GM12878 (cell line): Measurements from ENCODE around the gene HIF3A.

ENCODE experiments used
- ATF3 ChIP-seq: IDR thresholded peaks from 2 replicates; pipeline ENCODE4 v1.6.1; 2011; ENCODE audit warnings: low read depth, mild to moderate bottlenecking, low read length, moderate library complexity, borderline replicate concordance; ENCODE audit errors: extremely low read depth
- CHD4 ChIP-seq: fragments of 200-600 bp; sonication (generic); IDR thresholded peaks from 2 replicates; pipeline ENCODE4 v1.6.1; 2016; ENCODE audit warnings: mild to moderate bottlenecking
- EGR1 ChIP-seq, 2 experiments: IDR thresholded peaks; 1 replicate in 1 of 2; 2 replicates in 1 of 2; pipeline ENCODE4 v1.6.1; 2011 to 2012; ENCODE audit warnings: low read depth in 2 of 2, low read length in 2 of 2, borderline replicate concordance in 1 of 2, mild to moderate bottlenecking in 1 of 2, moderate library complexity in 1 of 2
- HDAC6 ChIP-seq: fragments of 200-600 bp; sonication (generic); IDR thresholded peaks from one replicate; pipeline ENCODE4 v1.8.0; 2017; ENCODE audit warnings: antibody characterized with exemption; ENCODE audit not compliant: unreplicated experiment
- KDM1A ChIP-seq: fragments of 200-600 bp; sonication (generic); IDR thresholded peaks from 2 replicates; pipeline ENCODE4 v1.6.1; 2016; ENCODE audit warnings: borderline replicate concordance
- SP1 ChIP-seq: IDR thresholded peaks from one replicate; pipeline ENCODE4 v1.6.1; 2011; ENCODE audit warnings: low read depth, low read length
- TARDBP ChIP-seq: IDR thresholded peaks from 2 replicates; pipeline ENCODE4 v1.6.1; 2016; ENCODE audit warnings: borderline replicate concordance

GRCh38 chr19:46356149-46357055 is 59.6 kb downstream of the HIF3A start:
- no peak for TF ChIP-seq HDAC6
- TF ChIP-seq EGR1 (IDR thresholded peaks at IDR 0.05; ENCODE audit: borderline replicate concordance in 1 of 2, low read depth in 2 of 2, low read length in 2 of 2): no peak
- TF ChIP-seq ATF3: no peak
- no peak for TF ChIP-seq SP1
- no peak for TF ChIP-seq TARDBP
- TF ChIP-seq CHD4: no peak
- no peak for TF ChIP-seq KDM1A
